G401 (cell line): ENCODE results near the gene SUV39H2. TPM values are rescaled to one million over a fixed set of nuclear protein-coding genes. Genes with fewer than 3 reads are reported as not detected.
"Not testable (repeated sequence)": the region's sequence is repeated elsewhere in the genome, so short reads cannot be mapped to it uniquely, and the experiment has no call there.

ENCODE experiments used
- DNase-seq: peaks from one replicate; pipeline ENCODE4 v3.0.0-alpha.2; 2015; ENCODE audit warnings: low spot score
- in situ Hi-C: cut with HindIII; loops from 2 replicates; pipeline ENCODE4 v1.10.0; 2016; ENCODE audit warnings: low sequenced_read_pairs, mixed read lengths
- total RNA-seq: library from RNA; depleted of rRNA; stranded (reverse); fragments of >200 nt; shearing (Covaris generic); gene quantifications from 2 replicates; pipeline ENCODE4 v1.2.3, GENCODE V29; 2014

The SUV39H2 gene
- total RNA-seq, 1 experiment from 2014 or later: 44.0 TPM

- in situ Hi-C loops, DNase-seq: not testable (repeated sequence)
Observed at GRCh38 chr10:14864871-14865270, 13.8 kb upstream of the SUV39H2 start.

GRCh38 chr10:14873090-14873760, 5.4 kb upstream of the SUV39H2 start:
- DNase-seq: no peak
- in situ Hi-C loops: no loop called here

- DNase-seq: no peak
- in situ Hi-C loops: no loop called here
Observed at GRCh38 chr10:14875941-14876340, 2.7 kb upstream of the SUV39H2 start.

GRCh38 chr10:14876764-14877163, 1.9 kb upstream of the SUV39H2 start:
- in situ Hi-C loops: no loop called here
- DNase-seq: no peak

- DNase-seq: peak; percentile 15
- in situ Hi-C loops: no loop called here
Observed at GRCh38 chr10:14879124-14879927, 660 bp downstream of the SUV39H2 start.

GRCh38 chr10:14879928-14880193, 1.2 kb downstream of the SUV39H2 start:
- no peak for DNase-seq
- in situ Hi-C loops: no loop called here

GRCh38 chr10:14880229-14880628, 1.6 kb downstream of the SUV39H2 start:
- peak; percentile 5 for DNase-seq
- in situ Hi-C loops: no loop called here

GRCh38 chr10:14884082-14884481, 5.4 kb downstream of the SUV39H2 start:
- DNase-seq: no peak
- in situ Hi-C loops: no loop called here

GRCh38 chr10:14889318-14889717, 10.7 kb downstream of the SUV39H2 start:
- in situ Hi-C loops: no loop called here
- DNase-seq: no peak

- in situ Hi-C loops: no loop called here
Observed at GRCh38 chr10:14891151-14891550, 12.5 kb downstream of the SUV39H2 start.

GRCh38 chr10:14904316-14904732, 25.7 kb downstream of the SUV39H2 start:
- in situ Hi-C loops: no loop called here
- DNase-seq: peak; percentile 29

More at GRCh38 chr10:14891151-14891550, 12.5 kb downstream of the SUV39H2 start:
- DNase-seq: no peak

GRCh38 chr10:14904864-14905263, 26.2 kb downstream of the SUV39H2 start:
- in situ Hi-C loops: no loop called here
- no peak for DNase-seq

- in situ Hi-C loops: no loop called here
Observed at GRCh38 chr10:14905890-14906289, 27.2 kb downstream of the SUV39H2 start.

GRCh38 chr10:14906765-14907164, 28.1 kb downstream of the SUV39H2 start:
- no peak for DNase-seq
- in situ Hi-C loops: no loop called here

More at GRCh38 chr10:14905890-14906289, 27.2 kb downstream of the SUV39H2 start:
- no peak for DNase-seq

- in situ Hi-C loops, DNase-seq: not testable (repeated sequence)
Observed at GRCh38 chr10:14907591-14907990, 28.9 kb downstream of the SUV39H2 start.

- DNase-seq: no peak
- in situ Hi-C loops: no loop called here
Observed at GRCh38 chr10:14909101-14909500, 30.4 kb downstream of the SUV39H2 start.

- in situ Hi-C loops: no loop called here
- DNase-seq: no peak
Observed at GRCh38 chr10:14910953-14911352, 32.3 kb downstream of the SUV39H2 start.

GRCh38 chr10:14911801-14912200, 33.1 kb downstream of the SUV39H2 start:
- DNase-seq: no peak
- in situ Hi-C loops: no loop called here

GRCh38 chr10:14916600-14916999, 37.9 kb downstream of the SUV39H2 start:
- no peak for DNase-seq
- in situ Hi-C loops: no loop called here

GRCh38 chr10:14917827-14918226, 39.2 kb downstream of the SUV39H2 start:
- no peak for DNase-seq
- in situ Hi-C loops: no loop called here

GRCh38 chr10:14918964-14919363, 40.3 kb downstream of the SUV39H2 start:
- in situ Hi-C loops: no loop called here
- no peak for DNase-seq
